ENCODE measurements around the gene SF1.

Gene SF1

DNA sequence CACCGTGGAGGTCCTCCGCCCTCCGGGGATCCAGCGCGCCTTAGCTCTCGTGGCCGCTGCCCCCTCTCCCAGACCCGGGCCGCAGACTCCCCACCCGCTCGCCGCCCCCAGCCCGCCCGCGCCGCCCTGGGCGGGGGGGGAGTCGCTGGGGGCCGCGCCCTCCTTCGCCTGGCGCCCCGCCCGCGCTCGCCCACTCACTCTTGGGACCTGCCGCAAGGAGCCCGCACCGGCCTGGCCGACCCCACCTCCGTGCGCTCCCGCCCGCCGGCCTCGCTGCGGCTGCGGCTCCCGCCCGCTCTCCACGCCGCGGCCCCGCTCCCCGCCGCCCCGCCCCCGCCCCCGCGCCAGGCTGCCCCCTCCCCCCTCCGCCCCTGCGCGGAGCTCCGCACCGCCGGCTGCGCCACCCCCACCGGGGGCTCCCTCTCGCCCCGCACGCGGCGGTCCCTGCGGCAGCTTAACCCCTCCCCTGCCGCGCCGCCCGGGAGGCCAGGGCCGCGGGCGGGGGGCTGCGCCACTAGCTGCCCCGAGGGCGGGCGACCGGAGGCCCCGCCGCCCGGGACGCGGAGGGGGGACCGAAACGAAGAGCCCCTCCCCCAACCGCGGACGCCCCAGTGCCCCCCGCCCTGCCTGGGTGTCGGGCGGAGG lies 33.7 kb downstream of the SF1 start:
- FAIRE-seq = no peak

DNA sequence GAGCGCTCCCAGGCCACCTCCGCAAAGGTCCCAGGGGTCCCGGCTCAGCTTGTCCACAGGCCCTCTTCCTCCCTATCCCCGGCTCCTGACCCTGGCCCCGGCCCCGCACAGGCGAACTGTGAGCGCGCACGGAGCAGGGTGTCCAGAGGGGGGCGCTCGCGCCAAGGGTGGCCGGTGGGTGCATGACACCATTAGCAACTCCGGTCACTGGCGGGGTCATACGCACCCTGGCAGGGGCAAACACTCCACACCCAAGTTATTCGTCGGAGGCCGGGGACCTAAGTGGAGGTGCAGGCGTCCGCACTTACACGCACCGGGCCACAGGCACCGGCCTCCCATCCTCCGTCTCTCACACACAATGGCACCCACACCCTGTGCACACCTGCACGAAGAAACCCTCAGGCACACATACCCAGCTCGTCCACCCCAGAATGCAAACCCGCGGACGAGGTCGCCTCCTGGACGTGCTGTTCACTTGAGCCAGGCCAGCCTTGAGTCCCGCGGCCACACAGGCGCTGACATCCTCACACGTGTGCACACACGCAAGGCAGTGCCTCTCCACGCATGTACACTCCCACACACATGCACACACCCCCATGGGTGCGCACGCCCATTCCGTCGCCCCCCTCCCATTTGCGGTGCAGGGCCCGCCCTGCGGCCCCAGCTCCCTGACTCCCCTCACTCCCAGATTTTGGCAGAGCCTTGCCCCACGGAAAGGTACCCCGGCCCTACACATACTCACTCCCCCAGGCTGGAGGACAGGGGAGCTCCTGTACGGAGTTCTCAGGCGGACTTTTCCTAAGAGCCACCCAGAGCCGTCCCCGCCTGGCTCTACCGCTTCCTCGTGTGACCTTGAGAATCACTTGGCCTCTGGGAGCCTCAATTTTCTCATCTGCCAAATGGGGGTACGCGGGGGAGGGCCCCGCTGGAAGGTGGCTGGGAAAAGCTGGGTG lies 34.5 kb downstream of the SF1 start, which contains the start of gene RASGRP2:
TSS of gene RASGRP2 (minus strand) at position 552 of the 953 bp plus-strand sequence. CDS start 1,276 bp downstream, outside the sequence.
- FAIRE-seq = no peak

DNA sequence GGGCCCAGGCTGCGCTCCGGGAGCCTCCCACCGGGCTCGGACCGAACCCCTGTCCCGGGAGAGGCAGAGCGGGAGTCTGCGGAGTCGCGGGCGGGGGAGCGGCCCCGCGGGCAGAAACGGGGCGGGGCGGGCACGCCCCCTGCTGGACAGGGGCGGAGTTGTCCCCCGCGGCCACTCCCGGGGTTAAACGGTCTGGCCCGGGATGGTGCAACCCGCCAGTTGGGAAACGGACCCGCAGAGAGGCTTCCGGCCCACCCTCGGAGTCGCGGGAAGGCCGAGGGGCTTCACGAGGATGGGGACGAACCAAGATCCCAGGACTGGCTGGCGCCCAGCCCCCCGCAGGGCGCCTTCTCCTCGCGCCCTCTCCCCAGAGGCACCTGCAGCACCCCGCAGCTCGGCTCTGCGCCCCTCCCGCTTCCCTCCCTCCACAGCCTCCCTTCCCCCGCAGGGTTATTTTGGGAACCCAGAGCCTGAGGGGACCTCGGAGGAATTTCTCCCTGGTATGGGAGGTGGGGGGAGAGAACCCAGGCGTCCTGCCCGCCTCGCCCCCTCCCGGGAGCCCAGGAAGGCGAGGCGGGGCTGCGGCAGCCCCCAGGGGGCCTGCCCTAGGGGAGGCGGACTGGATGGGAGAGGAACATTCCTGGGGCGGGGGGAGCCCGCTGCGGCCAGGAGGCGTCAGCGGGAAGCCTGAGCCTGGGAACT lies 35.3 kb downstream of the SF1 start:
- no peak for FAIRE-seq

DNA sequence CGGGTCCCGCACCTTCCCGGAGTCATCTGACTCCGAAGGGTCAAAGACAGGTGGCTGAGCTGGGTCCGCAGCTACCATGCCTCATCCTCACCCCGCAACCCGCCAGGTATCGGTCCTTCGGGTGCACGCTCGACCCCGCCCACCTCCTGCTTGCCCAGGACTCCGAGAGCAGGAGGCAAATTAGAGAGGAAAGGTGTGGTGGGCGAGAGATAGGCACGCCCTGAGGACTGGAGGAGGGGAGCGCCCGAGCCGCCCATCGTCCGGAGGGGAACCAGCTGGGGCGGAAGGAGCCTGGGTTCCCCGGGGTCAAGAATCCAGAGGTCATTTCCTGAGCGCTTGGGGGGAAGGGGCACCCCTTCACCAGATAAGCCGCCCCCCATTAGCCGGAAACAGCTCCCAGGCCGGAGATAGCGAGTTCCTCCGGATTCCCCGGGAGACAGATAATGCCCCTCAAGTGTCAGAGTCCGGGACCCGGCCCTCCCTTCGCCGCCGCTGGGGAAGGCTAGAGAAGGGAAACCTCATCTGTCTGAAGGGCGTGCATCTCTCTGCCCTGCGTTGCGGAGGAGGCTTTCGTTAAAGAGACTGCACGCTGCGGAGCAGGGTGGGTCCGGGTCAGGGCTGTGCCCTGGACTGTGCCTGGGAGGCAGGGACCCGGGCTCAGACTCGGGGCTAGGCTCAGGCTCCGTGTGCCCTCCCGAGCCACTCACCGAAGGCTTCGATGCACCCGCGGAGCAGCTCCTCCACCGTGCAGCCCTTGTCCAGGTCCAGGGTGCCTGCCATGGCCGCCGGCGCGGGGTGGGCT lies 36.1 kb downstream of the SF1 start:
- no peak for FAIRE-seq

DNA sequence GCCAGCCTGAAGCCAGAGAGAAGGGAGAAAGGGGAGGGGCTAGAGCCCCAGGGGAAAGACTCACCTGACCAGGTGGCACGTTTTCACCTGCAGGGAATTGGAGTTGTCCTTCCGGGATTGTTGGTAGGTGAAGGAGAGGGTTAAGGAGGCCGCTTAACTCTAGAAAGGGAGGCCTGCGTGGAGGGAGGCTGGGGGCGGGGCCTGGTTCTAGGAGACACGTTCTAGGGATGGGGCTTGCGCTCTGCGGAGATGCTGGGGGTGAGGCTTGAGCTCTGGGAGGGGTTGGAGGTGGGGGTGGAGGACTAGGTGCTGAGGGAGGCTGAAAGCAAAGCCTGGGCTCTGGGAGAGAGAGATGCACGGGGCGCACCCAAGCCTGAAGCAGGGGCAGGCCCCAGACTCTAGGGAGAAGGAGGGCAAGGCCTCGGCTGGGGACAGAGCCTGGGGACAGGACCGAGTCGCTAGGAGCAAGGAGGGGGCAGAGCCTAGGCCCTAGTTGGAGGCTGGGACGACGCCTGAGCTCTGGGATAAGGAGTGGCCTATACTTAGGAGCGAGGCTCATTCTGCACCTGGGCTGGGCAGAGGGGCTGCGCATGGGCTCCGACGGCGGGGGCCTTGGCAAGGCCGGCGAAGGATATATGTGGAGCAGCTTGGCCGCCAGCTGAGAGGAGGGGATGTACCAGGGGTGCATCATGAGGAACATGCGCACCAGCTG lies 36.8 kb downstream of the SF1 start:
- no peak for FAIRE-seq

DNA sequence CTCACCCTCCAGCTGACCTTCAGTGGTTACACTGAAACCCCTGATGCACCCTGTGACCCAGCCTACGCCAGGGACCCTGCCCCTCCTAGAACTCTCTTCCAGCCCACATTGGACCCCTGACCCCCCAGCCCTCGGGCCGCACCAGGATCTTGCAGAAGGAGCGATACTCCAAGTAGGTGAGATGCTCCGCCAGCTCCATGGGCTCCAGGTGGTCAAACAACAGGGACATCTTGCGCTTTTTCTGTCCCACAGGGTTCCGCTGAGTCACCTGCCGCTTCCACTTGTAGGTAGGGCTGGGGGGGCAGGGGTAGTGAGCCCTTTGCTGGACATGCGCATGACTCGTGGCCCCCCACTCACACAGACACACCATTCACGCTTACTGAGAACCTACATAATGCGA lies 38.5 kb downstream of the SF1 start:
- no peak for FAIRE-seq

DNA sequence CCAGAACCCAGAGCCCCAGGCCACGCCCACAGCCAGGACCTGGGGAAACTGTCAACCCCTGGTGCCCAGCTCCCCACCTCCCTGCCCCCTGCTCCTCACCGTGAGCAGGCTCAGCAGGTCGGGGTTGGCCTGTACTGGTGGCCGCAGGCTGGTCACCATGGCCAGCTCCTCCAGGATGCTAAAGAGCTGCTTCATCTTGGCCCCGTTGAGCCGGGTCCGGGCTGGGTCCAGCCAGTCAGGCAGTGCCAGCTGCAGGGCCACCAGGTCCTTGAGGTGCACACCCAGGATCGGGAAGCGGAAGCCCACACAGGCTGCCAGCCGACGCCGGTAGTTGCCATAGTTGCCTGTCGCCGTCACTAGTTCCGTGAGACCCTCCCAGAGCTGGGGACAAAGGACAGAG lies 41.7 kb downstream of the SF1 start:
- no peak for FAIRE-seq

DNA sequence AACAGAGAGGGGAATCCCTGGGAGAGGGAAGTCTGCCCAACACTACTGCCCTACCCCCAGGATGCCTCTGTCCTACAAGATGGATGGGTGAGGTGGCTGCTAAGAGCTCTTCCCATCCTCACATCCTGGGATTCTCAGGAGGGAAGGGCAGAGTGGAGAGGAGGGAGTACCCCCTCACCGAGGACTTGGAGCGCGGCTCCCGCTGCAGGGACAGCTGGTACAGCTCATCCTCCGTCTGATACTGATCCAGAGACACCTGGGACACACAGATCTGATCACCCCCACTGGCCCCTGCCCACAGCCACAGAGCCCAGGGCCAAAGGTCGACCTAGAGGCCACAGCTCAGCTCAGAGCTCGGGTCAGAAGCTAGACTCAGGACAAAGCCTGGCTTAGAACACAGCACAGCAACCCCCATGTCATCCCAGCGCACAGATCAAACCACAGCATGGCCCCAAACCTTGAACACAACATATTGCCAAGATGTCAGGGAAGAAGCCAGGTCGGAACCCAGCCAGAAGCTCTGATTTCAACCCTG lies 42.5 kb downstream of the SF1 start:
- no peak for FAIRE-seq

DNA sequence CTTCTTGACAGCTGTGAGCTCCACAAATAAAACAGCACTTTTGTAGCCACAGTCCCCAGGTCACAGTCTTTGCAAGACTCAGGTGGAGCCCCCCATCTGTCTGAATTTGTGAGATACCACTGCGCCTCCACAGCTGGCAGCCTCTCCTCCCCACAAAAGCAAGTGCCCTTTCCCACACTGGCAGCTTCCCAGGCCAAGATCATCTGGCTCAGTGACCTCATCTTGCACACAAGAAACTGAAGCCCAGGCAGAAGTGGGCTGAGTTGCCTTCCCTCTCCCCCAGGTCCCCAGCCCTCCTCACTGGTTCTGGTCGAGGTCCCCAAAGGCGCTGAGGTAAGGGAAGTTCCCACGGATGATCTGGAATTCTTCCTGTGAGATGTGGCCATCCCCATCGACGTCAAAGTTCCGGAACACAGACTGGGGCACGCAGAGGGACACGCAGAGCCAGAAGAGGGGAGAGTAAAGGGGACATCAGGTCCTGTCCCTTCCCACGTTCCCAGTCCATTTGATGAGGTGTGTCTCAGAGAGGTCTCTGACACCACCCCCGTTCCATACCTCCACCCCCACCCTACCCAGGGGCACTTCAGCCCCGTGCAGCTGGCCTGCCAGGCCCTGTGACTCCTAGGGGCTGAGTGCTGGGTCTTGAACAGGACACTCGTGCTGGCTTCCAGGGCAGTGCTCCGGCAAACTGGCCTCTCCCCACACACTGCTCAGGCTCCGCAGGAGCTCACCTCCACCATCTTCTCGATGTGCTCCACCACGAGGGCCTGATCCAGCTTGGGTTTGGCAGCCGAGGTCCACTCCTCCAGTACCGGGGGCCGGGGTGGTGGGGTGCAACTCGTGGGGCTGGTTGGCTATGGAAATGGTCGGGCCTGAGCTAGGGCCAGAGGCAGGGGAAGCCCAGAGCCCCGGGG lies 43.3 kb downstream of the SF1 start:
- FAIRE-seq = no peak

DNA sequence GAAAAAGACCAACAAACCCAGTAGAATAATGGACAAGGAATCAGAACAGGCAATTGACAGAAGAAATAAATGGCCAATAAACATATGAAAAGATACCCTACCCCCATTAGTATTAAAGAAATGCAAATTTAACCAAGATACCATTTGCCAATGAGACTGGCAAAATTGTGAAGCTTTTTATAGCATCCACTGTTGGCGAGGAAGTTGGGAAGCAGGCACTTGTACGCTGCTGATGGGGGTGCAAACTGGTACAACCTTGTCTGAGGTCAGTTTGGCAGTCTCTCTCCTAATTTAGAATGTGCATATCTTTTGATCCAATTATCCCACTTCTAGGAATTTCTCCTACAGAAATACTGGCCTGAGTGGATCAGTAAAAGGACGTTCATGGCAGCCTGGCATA lies 46.7 kb downstream of the SF1 start:
- FAIRE-seq = no peak

DNA sequence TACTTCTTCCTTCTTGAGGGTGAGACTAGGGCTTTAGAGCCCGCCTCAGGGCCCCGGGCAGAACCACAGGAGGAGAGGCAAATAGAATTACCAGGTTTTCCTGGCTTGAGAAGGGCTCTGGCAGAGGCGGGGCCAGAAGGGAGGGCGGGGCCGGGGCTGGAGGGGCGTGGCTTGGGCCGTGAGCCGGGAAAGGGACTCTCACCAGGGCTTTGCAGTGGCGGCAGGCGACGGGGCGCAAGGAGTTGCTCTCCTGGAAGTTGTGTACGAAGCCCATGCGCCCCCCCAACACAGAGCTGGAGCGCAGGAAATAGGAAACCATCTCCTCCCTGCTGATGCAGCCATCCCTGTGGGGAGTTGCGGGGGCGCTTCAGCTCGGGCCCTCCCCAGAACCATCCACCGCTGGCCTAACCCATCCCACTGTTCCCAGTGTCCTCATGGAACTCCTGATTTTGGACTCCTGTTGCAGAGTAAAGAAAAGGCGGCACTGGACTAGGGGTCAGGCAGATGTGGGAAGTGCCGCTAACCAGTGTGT lies 48.4 kb downstream of the SF1 start:
- no peak for FAIRE-seq

DNA sequence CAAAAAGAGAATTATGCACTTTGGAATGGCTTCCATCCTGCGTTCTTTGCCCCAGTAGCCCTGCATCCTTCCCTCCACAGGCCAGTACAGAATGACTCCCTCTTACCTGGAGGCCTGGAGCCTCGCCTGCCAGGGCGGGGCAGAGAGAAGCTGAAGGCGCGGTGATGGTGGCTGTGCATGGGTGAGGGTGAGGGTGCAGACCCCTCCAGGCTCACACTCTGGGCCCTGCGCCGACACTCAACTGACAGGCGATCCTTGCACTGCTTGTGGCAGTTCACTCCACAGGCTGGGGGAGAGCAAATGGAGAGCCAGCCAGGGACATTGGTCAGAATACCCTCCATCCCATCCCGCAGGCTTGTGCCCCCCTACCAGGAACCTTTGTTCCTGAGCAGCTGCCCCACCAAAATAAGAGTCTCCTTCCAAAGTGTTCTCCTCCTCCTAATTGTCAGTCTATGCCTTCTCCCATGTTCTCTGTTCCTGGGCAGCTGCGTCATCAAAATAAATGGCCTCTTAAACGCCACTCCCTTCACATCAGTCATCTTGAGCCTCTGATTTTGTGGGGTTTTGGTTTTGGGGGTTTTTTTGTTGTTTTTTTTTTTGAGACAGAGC lies 49.5 kb downstream of the SF1 start:
- no peak for FAIRE-seq

DNA sequence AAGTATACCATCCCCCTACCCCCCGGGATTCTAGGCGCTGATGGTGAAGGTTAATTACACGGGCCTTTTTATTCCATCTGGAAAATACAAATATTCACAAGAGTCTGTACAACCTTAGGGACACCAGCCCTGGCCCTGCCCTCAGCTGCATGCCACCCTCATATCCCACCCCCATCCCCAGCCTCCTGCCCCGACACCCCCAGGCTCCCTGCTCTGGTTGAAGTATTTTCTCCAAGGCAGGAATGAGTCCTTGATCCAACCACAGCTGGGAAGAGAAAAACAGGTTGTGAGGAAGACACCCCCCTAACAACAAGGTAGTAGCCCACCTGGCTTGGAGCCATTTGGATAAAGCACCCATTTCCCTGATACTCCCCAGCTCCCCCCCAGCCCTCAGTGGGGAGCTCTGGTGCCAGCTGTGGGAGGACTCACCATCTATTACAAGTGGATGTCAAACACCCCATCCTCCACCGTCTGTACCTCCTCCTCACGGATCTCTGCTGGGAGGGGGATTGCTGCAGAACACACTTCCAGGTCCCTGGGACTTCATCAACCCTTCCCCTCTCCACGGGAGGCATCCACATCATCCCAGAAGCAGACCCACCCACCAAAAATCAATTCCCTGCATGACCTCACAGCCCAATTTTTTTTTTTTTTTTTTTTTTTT lies 51.3 kb downstream of the SF1 start:
- FAIRE-seq = no peak

DNA sequence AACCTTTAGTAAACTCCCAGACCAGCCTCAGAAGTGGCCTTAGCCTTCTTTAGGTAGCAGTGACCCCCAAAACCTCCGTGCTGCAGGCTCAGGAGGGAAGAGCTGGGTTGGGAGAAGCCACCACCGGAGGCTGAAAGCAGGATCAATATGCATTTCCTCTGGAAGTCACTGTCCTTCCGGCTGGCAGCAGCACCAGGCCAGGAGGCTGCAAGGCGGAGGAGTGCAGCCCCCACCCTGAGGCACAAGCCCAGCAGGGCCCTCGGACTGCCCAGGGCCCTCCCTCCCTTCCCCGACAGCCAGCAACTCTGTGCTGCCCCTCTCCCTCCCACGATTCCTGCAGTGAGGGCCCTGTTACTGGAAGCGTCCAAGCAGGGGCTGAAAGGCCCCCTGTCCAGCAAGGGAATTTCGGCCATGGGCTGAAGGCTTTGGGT lies 52.1 kb downstream of the SF1 start:
- no peak for FAIRE-seq

DNA sequence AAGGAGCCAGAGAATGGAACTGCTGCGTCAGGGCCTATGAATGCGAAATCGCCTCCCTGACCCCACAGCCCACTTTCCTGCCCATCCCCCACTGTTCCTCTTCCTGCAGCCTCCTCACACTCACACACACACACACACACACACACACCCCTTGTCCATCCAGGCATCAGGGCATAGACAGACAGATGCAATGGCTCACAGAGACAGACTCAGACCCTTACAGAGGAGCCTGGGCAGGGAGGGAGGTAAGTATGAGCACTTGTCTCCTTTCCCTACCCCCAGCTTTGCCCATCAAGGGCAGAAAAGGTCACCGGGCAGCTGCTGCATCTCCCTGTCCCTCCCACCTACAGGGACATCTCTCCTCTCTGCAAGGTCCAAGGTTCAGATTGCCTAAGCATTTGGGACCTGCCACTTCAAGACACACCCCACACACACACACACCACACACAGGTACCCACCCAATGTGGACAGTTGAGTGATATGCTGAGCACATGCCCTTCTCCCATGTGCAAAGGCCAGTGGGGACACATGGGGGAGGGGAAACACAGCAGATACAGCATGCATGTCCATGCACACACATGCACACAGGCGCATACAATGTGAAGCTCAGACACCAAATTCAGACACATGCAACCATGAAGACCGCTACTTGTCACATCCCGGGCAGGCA lies 53.3 kb downstream of the SF1 start:
- FAIRE-seq = no peak

DNA sequence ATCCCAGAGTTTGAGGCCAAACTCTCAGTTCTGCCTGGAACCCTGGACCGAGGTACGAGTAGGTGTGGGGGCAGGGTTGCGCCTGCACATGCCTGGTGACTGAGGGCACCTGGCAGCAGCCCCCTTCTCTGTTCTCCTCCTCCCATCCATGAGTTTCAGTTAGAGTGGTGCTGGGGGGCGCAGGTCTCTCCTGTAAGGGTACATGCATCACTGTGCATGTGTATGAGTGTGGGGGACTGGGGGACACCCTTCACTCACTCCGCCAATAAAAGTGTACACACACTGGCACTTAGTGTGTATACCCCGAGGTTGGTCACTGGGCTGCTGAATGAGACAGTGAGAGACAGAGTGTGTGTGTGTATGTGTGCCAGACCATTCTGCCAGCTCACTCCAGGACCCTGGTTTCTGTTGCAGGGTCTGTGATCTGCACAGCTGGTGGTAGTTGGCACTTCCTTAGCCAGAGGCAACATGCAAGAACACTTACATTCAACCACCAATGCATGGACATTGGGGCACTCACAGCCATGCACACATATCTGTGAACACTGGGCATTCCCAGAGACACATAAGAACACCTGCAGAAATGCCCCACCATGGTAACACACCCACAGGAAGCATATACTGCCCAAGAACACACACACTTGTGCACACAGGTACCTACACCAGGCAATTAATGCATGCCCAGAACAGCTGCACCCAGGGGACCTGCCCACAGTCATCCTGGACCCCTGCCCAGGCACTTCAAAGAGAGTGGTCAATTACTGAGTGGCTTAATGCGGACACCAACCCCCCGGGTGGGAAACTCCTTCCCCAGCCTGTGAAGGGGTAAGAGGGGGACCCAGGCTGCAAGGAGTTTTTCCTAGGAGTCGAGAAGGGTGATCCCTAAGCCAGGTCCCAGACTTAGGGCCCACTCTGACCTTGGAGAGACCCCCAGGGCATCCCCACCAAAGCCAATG lies 54.2 kb downstream of the SF1 start:
- no peak for FAIRE-seq

DNA sequence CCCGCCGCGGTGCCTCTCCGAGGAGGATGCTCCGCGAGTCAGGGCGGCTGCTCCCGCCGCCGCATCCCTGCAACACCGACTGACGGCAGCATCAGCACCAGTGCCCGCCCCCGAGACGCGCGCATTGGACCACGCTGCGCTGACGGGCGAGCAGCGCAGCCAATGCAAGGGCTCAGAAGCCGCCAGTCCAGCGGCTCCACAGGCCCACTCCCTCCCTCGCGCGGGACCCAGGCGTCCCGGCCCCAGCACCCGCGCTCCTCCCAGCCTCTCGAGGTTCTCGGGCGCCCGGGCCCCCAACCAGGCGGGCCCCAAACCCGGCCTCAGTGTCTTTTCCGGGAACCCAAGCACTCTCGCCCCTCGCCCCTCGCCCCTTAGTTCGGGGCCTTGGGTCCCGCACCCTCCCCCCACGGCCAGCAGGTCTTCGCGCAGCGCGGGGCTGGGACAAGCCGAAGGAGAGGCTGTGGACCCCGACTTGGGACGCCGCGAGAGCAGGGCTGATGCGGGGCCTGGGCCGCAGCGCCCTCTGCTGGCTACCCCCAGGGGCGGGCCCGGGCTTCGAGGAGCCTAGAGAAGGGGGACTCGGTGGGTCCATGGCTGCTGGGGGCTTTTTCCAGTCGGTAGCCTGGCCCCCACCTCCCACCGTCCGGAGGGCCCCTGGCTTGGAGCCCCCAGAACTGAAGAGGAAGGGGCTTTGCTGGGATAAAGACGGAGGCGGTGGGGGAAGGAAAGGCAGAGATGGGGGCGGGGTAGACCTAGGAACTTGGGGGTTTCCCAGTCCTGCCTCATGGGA lies 55.0 kb downstream of the SF1 start, which contains the start of gene NRXN2:
TSS of gene NRXN2 (minus strand) at position 81 of the 790 bp plus-strand sequence. CDS start 9,498 bp downstream, outside the sequence.
- FAIRE-seq = no peak

All from TTC549 (cell line).